ENCODE results near the gene REG1A.

REG1A gene

DNA sequence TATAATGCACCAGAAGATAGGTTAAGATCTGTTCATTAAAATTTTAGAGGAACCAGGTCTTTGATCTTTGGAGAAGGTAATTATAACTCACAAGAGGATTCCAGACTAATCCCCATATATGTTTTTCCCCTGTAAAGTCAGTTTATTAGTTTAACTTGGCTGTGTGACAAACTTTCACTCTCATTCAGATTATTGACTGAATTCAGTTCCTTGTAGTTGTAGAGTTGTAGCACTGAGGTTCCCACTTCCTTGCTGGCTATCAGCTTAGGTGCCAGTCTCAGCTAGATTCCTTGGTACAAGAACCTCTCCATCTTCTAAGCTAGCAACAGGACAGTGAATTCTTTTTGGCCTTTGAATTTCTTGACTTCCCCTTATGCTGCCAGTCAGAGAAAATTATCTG, 19.1 kb downstream of the REG1A start:
- H3K4me3 ChIP-seq (replicated peaks; ENCODE audit: low read depth, low read length): no peak overlapping the region
- DNase-seq (ENCODE audit: extremely low read depth, low read depth): no peak
- TF ChIP-seq, protein P1, sequence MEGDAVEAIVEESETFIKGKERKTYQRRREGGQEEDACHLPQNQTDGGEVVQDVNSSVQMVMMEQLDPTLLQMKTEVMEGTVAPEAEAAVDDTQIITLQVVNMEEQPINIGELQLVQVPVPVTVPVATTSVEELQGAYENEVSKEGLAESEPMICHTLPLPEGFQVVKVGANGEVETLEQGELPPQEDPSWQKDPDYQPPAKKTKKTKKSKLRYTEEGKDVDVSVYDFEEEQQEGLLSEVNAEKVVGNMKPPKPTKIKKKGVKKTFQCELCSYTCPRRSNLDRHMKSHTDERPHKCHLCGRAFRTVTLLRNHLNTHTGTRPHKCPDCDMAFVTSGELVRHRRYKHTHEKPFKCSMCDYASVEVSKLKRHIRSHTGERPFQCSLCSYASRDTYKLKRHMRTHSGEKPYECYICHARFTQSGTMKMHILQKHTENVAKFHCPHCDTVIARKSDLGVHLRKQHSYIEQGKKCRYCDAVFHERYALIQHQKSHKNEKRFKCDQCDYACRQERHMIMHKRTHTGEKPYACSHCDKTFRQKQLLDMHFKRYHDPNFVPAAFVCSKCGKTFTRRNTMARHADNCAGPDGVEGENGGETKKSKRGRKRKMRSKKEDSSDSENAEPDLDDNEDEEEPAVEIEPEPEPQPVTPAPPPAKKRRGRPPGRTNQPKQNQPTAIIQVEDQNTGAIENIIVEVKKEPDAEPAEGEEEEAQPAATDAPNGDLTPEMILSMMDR (IDR thresholded peaks at IDR 0.05; ENCODE audit: low read depth, low read length, missing control alignments): no peak

DNA sequence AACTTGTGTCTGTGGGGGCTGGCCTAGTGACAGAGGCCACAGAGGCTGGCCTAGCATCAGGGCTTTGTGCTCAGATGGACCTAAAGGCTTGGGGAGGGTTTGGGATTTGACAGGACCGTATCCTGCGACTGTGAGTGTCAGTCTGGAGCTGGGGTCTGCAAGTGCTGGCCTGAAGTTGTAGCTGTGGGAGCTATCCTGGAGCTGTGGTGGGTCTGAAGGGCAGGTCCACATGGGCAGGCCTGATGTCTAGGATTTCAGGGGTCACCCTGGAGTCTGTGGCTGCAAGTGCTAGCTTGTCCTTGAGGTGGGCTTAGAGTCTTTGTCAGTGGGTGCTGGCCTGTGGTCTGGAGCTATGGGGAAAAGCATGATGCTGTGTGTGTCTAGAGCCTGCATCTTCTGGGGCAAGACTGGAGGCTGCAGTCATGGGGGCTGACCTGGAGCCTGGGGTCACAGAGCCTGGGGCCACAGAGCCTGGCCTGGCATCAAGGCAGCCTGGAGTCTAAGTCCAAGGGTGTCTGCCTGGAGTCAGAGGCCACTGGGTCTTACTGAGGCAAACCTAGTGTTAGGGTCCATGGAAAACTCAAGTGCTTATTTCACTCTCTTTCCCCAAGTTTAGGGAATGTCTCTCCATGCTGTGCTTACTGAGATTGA, 35.7 kb downstream of the REG1A start:
- no peak overlapping the region for H3K4me3 ChIP-seq (replicated peaks; ENCODE audit: low read depth, low read length)
- TF ChIP-seq, protein P1 (IDR thresholded peaks at IDR 0.05; ENCODE audit: low read depth, low read length, missing control alignments): no peak
- no peak for DNase-seq (ENCODE audit: extremely low read depth, low read depth)

DNA sequence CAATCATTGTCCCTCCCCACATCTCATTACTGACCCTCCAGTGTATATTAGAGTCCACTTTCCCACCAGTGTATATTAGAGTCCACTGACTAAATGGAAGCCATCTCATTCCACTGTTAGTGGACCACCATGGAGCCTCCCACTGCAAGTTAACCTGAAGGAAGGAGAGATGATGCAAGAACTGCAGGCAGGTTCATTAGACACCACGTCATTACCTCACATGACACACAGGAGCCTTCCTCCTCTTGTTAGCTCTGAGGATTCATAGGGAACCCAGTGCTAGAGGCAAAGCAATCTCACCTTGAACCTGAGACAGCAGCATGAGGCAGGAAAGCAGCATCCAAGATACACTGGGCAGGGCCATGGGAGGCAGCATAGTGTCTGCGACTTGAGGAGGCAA, 38.7 kb downstream of the REG1A start:
- no peak for DNase-seq (ENCODE audit: extremely low read depth, low read depth)
- no peak overlapping the region for H3K4me3 ChIP-seq (replicated peaks; ENCODE audit: low read depth, low read length)
- TF ChIP-seq, protein P1 (IDR thresholded peaks at IDR 0.05; ENCODE audit: low read depth, low read length, missing control alignments): no peak

- TF ChIP-seq, protein P1 (IDR thresholded peaks at IDR 0.05; ENCODE audit: low read depth, low read length, missing control alignments): no peak
- no peak within 1 kb of the TSS for H3K4me3 ChIP-seq (replicated peaks; ENCODE audit: low read depth, low read length)
- no peak for DNase-seq (ENCODE audit: extremely low read depth, low read depth)
Measured at GRCh38 chr2:79159653-79160052, 39.4 kb downstream of the REG1A start, which contains the start of gene REG3A. REG3A (minus strand) TSS chr2:79159753; CDS start chr2:79159405, 348 bp downstream.

- TF ChIP-seq, protein P1 (IDR thresholded peaks at IDR 0.05; ENCODE audit: low read depth, low read length, missing control alignments): no peak
Measured at GRCh38 chr2:79162132-79162531, 41.8 kb downstream of the REG1A start.

GRCh38 chr2:79162801-79163200, 42.5 kb downstream of the REG1A start:
- H3K4me3 ChIP-seq (replicated peaks; ENCODE audit: low read depth, low read length): no peak overlapping the region
- no peak for DNase-seq (ENCODE audit: extremely low read depth, low read depth)
- TF ChIP-seq, protein P1 (IDR thresholded peaks at IDR 0.05; ENCODE audit: low read depth, low read length, missing control alignments): no peak

More at GRCh38 chr2:79162132-79162531, 41.8 kb downstream of the REG1A start:
- DNase-seq (ENCODE audit: extremely low read depth, low read depth): no peak
- H3K4me3 ChIP-seq (replicated peaks; ENCODE audit: low read depth, low read length): no peak overlapping the region
